ENCODE measurements around the gene RCSD1.

The RCSD1 gene

DNA sequence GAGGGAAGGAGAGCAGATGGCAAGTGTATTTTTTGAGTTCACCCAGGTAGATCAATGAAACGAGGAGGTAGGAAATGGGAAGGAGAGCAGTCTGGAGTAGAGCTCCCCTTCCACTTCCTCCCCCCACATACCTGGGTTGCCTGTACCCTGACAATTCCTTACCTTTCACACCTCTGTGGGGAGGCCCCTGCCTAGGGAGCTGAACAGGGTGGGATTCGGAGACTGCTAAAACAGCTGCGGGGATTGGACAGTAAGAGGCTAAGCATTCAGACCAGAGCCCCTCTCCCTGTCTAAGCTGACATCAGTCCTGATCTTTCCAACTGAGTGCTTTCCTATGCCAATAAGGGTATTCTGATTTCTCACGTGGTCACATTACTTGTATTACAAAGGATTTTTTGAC lies 14.5 kb downstream of the RCSD1 start:
- DNase-seq = no peak

DNA sequence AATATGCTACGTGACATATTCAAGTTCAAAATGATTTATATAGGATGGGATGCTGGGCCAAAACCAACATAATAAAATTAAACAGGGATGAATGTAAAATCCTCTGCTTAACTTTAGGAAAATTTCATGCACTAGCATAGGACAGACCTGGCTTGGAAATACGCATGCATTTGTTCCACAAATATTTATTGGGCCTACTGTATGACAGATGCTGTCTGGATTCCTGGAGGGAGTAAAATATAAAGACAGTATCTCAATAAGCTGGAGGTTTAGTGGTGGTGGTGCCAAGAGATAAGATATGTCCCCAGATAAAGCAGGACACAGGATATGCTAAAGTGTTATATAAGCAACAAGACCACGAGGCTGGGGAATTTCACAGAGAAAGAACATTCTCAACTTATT lies 15.1 kb downstream of the RCSD1 start:
- DNase-seq = no peak

DNA sequence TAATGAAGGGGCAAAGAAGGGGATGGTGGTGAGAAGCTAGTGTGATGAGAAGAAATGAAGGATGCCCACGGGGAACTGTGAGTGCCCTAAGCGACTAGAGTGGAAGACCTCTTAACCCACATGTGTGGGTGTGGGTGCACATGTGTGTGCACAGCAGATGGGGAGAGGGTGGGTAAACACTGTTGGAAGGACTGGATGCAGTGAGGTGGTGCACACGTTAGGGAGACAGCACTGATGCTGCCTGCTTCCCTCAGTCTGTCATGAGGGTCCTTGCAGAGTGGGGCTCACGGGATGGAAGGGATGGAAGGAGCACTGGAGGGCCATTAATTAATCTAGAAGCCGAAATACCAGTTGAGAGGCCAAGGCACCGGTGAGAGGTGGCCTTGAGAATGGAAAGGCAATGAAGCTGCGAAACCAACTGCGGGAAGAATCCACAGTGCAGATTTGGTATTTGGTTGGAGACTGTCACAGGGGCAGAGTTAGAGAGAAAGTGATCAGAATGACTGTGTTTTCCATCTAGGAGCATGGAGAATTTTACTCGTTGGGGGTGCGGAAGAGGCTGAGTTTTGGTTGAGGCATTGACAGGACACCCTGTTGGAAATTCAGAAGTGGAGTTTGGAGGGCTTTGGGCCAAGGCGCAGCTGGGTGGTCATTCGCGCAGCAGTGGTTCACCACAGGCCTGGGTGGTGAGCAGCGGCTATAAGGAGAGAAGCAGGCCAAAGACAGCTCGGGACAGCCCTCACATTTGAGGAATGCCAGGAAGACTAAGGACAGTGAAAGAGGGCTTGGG lies 15.8 kb downstream of the RCSD1 start:
- DNase-seq = no peak

DNA sequence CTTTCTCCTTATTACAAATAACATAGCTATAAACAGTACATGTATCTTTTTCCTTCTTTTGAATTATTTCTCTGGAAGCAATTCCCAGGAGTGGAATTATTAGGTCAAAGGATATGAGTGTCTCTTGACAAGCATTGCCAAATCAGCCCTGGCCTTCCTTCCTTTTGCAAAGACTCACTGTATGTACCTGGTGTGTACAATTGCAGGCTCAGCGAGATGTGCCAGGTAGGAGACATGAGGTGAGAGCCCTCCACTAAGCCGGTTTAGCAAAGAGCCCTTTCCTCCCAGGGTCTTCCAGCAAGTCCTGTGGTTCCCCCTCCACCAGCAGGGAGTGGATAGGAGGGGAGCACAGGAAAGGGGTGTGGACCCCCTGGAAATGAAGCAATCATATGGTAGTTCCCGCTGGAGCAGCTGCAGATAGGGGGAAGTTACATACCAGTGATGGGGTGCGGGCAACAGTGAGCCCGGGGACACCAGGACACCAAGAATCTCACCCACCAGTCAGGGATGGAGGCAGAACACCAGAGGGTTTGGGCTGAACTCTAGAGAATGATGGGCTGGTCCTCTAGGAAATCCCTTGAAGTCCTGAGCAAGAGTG lies 18.3 kb downstream of the RCSD1 start:
- DNase-seq = no peak

DNA sequence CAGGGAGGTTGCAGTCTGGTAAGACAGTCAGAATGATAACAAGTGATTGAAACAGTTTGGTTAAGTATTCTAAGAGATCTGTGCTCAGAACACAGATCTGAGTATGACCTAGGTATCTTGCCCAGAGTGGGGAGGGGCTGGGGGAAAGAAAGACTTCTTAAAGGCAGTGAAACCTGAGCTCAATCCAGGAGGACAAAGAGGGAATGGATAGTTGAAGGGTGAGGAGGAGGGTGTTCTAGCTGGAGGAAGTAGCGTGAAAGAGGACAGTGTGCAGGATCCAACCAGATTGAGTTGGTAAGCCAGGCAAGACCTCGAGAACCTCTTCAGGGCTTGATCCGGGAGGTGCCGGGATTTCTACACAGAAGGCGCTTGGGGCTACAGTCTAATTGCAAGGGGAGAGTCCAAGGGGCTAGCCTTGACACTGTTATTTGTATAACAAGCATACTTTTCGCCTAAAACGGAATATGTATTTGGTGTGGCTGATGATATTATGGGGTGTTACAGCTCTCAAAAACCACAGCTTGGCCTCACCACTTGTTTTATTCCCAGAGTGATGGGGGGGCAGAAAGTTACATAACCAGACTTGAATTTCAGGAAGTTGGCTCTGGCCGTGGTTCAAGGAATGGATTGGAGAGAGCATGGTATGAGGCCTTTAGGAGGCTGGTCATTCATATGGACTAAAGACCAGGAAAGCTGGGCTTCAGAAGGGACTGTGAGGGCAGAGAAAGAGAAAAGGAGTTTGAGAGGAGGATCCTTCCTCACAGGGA lies 19.1 kb downstream of the RCSD1 start:
- no peak for DNase-seq

DNA sequence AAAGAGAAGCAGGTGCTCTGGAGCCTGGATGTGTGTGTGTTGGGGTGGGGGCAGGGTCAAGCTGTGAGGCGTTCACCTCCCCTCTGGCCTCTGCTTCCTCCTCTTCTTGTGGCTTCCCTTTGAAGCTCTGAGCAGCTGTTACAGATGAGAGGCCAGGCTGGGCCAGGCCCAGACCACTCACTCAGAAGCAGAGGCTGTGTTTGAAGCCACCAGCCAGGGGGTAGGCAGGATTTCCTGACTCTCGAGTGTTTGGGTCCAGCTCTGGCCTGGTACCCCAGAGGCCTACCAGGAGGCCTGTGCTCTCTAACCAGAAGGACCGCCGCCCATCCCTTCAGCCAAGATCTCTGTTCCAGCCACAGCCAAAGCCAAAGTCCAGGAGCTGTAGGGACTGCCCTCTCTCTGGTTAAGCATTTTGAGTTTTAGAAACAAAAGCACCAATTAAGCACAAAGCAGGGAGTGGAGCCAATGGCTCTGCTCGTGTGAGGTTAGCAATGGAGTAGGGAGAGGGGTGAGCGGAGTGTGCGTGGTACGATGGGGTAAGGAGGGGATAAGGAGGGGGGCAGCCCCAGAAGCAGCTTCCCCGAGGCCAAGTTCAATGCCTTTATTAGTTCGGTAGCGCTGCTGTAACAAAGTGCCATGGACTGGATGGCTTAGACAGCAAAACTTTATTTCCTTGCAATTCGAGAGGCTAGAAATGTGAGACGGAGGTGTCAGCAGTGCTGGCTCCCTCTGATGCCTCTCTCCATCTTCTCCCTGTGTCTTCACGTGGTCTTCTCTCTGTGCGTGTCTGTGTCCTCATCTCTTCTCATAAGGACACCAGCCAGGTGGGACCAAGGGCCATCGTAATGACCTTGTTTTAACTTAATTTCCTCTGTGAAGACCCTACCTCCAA lies 20.5 kb downstream of the RCSD1 start:
- no peak for DNase-seq

DNA sequence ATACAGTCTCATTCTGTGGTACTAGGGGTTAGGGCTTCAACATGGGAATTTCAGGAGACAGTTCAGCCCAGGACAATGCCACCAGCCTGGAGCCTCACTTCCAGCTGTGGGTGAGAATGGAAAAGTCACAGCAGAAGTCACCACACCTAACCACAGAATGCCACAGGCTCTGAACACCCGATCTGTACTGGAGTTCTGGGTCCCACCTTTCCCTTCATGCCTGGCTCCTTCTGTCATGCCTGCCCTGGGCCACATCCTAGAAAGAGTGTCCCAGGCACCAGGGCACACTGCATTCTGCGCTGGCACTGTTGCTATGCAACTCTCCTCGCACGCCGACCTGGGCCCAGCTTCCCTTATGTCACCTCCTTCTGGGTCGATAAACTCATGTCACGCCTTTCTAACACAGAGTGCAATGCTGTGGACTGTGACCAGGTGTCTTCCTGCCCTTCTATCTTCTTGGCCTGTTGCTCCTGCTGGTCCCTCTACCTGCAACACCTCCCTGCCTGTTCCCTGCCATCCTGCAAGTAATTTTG lies 21.2 kb downstream of the RCSD1 start:
- no peak for DNase-seq

DNA sequence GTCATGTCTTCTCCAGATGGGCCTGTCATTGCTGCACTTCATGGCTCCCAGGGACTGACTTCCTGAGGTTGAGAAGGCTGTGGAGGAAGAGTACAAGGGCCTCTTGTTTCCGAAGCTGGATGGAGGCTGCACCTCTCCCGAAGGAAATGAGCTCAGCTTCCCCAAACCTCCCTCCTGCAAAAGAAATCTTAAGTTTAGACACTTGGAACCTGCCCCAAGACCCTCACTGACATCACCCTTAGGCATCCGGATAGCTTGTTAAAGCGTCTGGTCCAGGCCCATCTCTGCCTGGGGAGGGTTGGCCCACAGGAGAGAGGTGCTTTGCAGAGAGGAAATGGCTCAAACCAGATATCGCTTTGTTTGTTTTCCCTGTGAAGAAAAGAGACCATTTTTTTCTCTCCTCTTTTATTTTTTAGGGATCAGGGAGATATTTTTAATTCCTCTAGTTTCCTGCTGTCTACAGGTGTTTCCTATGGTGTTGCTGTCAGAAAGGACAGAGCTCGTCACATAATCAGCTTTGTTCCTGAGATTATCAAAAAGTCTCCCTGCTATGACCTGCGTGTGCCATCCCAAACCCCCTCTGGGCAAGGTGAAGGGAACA lies 25.0 kb downstream of the RCSD1 start:
- DNase-seq = no peak

DNA sequence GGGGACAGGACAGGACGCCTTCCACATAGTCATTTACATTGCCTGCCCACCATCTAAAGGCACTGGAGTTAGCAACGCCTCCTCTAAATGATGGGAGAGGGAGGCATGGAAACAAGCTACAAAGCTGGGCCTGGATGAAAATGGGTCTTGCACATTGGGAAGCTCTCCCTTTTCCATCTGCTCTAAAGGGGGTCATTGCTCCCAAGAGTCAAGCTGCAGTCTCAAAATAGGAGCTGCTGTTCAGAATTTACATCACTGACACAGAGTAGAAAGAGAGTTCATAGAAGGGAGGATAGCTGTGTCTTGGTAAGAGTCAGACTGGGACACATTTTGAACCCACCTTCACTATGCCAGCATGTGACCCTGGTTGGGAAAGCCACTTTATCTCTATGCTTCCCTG lies 26.6 kb downstream of the RCSD1 start:
- DNase-seq = no peak

DNA sequence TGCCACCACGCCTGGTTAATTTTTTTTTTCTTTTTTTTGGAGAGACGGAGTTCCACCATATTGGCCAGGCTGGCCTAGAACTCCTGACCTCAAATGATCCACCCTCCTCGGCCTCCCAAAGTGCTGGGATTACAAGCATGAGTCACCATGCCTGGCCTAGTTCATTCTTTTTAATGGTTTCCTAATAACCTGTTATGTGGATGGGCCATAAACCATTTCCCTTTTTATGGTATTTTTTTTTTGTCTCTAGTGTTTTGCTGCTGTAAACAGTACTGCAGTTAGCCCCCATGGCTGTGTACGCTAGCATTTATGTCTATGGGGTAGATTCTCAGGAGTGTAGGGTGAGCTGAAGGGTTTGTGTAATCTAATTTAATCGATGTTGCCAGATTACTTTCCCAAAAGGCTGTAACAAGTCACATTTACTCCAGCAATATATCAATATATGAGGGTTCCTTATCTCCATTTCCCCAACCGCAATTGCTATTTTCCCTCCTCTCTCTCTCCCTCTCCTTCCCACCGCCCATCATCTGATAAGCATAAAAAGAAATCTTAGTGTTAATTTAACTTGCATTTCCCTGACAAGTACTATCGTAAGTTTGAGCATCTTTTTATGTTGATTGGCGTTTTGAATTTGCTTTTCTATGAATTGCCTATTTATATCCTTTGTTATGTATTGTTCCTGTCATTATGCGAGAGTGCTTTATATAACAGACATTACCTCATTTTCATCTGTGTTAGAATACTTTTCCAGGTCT lies 28.7 kb downstream of the RCSD1 start:
- peak; percentile 38 for DNase-seq

DNA sequence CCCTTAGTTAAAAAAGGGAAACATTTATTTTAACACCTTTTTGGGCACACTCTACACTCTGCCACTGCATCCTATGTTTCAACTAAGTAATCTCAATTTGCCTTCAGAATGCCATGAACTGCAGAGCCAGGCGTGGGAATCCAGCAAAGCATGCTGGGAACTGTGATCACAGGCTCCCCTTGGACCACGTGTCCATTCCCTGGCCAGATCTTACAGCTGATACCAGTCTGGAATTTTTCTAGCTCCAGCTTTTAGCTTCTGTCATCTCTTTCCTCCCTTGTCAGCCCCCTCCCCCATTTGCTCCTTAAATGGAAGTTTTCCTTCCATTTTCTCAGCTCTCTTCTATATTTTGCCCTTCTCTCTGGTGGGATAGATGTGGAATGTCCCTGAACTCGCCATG lies 29.4 kb downstream of the RCSD1 start:
- DNase-seq = no peak

DNA sequence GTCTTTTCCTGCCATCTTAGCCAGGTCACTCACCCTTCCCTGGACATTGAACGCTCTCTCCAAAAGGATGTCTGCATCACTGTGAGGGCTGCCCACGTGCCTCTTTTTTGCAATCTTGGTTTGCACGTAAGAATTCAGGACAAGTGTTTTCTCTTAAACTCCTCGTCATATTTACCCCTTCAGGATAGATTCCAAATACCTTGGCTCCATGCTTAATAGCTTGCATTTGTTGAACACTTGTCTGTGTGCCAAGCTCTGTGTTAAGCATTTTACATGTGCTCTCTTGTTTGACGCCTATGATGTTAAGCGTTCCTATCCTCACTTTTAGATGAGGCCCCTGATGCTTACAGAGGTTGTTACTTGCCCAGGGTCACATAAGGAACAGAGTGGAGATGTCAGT lies 29.8 kb downstream of the RCSD1 start:
- no peak for DNase-seq

DNA sequence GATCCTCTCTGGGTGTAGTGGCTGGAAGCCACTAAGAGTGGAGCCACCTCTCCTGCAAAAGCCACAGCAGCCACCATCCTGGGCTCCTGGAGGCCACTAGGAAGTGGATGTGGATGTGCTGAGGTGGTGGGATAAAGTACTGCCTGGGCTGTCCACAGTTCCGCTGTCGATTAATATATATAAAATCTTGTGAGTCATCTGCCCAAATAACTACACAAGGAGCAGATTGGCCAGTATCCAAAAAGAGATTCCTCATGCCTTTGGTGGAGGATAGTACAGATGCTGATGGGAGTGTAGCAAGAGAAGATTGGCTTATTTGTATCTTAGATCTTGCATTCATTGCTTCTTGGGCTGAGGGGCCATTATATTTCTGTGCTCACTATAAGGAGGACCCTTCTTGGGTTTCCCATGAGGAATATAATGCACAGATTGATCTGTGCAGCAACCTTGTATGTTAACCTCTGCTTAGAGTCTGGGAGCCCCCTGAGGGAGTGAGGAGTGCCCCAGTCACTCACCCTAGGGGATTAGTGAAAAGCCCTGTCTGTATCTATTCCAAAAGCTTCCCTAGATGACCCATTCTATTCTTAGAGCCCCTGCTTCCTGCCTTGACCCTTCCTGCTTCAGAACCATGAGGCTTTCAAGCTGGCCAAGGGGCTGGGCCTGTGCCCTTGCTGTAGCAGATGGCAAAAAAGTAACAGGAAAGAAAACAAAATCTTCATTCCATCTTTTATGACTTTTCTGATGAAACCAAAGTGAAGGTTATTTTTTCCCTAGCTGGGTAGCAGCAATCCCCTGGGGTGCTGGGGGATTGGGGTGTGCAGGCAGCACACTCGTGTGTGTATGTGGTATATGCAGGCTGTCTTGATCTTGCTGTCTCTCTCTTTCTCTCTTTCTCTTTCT lies 31.7 kb downstream of the RCSD1 start:
- DNase-seq = no peak

DNA sequence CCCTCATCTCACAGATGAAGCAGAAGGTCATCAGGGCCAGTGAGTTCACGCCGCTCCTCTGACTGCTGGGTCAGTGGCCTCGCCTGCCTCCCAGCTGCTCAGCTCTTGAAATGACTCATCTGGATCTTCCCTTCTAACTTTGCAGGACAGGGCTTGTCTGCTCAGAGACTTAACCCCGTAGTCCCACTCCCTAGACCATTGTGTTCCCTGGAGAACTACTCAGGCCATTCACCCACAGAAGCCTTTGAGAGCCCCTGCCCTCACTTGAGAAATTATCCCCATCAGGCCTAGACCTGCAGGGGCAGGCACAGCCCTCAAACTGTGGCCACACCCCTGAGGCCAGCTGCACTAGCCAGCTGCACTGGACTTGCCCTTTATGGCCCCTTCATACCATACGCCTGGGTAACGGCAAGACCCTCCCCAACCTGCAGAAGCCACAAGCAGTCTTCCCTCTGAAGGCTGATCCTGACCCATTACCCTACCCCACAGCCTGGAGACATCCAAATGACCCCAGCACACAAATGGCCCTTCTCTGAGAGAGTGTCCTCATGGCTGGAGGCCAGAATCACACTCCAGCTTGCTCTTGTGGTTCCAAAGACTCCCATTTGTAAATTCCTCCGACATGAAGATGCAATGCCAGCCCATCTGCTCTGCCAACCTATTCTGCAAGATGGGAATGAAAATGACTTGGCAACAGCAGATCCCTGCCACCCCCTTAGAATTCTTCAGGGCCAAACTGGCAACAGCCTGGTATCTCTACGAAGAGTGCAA lies 33.2 kb downstream of the RCSD1 start:
- peak; percentile 74 for DNase-seq

DNA sequence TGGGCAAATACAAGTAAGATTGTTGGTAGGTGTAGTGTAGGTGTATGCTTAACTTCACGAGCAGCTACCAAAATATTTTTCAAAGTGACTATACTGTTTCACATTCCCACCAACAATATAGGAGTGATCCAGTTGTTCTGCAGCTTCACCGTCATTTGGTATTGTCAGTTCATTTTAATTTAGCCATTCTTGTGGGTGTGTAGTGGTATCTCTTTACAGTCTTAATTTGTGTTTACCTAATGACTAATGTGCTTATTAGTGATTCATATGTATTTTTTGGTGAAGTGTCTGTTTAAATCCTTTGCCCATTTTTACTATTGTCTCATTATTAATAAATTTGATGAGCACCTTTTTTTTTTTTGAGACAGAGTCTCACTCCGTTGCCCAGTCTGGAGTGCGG lies 35.4 kb downstream of the RCSD1 start:
- no peak for DNase-seq

DNA sequence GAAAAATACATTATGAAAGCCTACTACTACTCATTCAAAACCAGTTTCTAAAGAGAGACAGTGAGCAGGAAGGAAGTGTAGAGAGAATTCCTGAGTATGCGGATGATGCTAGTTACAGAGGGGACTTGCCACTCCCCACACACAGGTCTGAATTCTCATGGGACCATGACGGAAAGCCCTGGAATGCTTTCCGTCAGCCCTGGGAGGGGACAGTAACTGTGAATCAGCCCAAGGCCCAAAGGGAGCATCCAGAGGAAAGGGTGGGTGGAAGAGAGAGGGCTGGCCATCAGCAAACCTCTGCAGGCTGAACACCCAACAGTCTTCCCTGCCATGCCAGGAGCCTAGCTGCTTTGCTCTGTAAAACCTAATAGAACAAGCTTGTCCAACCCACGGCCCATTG lies 36.4 kb downstream of the RCSD1 start:
- no peak for DNase-seq

DNA sequence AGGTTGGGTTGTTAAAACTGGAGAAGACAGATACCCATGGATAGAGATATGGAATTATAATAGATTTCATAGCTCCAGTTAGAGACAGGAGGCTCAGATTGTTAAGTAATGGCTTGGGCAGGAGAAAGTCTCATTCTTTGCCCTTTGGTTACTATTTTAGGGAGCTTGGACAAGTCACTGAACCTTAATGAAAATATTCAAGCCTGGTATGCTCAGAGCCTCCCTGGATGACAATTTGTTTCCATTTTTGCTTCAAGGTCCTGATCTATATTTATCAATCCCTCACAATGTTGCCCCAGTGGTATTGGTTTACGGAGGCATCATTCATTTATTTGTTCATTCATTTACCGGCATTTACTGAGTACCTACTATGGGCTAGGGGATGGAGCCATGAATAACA lies 37.5 kb downstream of the RCSD1 start:
- DNase-seq = no peak

DNA sequence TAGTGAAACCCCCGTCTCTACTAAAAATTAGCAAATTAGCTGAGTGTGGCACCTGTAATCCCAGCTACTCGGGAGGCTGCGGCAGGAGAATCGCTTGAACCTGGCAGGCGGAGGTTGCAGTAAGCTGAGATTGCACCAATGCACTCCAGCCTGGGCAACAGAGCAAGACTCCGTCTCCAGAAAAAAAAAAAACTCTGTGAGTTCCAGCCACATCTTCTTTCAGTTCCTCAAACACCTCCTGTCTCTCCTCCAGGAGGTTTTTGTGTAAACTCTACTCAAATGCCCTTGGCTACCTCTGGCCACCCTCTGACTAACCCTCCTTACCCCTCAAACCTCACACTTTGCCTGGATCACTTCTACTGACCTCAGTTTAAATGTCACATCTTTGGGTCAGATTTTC lies 38.1 kb downstream of the RCSD1 start:
- no peak for DNase-seq

DNA sequence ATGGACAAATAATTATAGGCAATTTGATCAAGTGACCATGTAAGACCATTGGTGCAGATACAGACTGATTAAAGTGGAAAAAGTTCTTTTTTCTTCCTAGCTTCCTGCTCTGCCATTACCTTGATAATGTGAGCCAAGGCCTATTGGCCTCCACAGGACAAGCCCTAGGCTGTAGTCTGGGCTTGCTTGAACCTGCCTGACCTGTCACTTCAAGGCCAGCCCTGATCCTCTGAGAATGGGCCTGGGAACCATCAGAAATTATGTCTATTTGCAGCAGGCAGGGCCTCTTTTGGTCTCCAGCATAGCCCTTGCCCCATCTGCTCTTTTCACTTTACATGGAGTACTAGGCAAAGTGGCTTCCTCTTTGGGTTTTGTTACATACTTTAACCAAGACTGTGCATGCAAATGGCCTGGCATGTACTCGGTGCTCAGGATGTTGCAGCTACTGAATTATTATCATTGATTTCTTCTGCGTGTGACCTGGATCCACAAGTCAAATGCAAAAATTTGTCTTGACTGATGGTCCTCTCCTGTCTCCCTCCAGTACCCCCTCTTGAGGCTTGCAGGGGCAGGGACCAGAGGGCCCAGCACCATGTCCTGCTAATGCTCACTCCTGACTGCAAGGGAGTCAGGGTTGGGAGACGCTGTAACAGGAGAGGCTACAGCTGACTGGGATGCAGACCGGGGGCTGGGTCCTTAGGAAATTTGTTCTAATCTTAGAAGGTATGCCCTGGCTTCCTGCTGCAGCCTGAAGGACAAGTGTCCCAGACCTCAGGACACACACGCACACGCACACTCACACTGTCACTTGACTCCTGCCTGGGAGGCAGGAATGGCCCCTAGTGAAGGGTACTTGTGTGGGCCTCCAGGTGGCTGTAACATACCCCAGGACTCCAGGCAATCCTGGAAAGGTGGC lies 39.4 kb downstream of the RCSD1 start:
- no peak for DNase-seq

Measured in suppressor macrophage treated with lipopolysaccharide for 4 hours (primary cell).